CD4-positive, alpha-beta T cell treated with Interleukin-10 for 1 hour (primary cell): Measurements from ENCODE around the gene FOXS1.

Experiments used
- DNase-seq: peaks from one replicate; pipeline ENCODE4 v3.0.0-alpha.2; 2020

The FOXS1 gene

DNA sequence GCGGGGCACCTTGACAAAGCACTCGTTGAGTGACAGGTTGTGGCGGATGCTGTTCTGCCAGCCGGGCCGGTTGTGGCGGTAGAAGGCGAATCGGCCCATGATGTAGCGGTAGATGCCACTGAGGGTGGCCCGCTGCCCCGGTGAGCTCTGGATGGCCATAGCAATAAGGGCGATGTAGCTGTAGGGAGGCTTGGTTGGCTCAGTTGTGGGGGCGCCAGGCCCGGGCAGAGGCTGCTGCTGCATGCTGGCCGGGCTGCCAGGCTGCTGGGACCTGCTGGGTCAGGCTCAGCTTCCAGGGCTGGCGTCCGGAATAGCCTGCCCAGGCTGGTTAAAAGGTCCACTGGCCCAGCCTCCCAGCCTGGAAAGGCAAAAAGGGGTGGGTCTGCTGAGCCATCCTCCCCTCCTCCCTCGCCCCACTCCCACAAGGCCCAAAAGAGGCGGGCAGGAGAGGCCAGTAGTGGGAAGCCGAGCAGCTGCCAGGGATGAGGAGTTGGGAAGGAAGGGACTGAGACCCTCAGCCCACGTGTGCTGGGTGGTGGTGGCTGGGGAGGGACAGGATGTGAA, at the start of gene FOXS1:
TSS of gene FOXS1 (minus strand) at position 305 of the 564 bp plus-strand sequence. CDS start at position 243, 62 bp downstream.
- DNase-seq, result no peak

DNA sequence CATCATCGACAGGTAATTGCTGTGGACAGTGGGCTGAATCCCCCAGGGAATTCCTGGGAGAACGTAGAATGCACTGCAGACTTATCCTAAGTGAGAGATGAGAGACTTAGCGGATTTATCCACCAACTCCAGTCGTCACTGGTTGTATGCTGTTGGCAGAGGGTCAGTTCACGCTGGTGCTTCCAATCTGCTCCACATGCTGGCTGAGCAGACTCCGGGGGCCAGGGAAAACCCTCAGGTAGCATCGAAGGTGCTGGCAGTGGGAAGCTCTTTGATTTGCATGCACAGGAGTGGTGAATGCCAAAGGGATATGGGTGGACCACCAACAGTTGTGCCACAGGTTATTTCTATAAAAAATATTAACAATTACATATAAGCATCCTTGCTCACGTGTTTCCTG, 45.2 kb upstream of the FOXS1 start:
- DNase-seq, result no peak

DNA sequence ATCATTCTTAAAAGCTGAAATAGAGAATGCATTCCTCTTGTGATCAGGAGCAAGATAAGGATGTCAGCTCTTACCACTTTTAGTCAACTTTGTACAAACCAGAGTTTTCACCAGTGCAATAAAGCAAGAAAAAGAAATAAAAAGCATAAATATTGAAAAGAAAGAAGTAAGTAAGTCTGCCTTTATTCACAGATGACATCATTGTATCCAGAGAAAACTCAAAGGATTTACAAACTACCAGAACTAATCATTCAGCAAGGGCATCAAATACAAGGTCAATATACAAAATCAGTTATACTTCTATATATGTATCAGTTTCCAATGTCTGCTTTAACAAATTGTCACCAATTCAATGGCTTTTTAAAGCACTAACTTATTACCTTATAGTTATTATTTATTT, 38.4 kb upstream of the FOXS1 start:
- no peak for DNase-seq

DNA sequence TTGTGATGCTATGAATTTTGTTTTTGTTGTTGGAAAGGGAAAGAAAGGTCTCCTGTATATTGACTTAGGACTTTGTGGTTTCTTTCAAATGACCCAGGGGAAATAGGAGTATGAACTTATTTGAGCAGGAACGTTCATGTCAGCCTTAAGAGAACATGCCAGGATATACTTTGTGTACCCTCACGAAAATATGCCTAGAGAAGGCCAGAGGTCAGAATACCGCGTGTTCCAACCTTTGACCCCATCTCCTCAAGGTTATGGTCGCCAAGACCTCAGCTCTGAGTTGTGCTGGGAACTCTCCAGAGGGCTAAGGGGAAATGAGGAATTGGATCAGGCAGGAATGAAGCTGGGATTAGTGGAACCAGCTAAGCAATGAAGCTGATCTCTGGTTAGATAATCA, 36.5 kb upstream of the FOXS1 start:
- no peak for DNase-seq

DNA sequence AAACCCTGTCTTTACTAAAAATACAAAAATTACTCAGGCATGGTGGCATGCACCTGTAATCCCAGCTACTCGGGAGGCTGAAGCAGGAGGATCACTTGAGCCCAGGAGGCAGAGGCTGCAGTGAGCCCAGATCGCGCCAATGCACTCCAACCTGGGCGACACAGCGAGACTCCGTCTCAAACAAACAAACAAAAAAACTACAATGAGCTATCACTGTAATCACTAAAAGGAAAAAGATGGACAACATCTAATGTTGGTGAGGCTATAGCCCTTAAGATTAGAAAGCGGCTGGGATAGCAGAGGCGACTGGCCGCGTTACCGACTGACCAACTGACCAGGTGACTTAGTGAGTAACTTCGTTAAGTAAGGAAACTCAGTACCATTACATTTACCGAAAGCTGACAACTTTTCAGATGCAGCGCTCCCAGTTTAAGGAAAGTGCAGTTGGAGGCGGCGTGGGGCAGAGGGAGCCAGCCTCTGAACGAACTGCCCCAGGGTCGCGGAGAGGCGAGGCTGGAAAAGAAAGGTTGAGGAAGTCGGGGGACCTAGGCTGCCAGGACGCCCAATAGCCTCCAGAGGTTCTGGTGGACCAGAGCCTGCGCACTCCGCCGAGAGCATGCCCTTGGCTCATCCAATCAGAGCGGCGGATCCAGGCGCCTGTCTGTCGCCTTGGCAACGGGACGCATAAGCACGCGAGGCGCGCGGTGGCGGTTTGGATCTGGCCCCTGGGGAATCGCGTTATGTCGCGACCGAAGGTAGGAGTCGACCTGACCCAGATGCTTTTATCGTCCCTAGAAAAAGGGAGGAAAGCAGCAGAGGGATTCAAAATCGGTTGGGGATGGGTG, 34.0 kb upstream of the FOXS1 start:
- DNase-seq, result peak; percentile 84

DNA sequence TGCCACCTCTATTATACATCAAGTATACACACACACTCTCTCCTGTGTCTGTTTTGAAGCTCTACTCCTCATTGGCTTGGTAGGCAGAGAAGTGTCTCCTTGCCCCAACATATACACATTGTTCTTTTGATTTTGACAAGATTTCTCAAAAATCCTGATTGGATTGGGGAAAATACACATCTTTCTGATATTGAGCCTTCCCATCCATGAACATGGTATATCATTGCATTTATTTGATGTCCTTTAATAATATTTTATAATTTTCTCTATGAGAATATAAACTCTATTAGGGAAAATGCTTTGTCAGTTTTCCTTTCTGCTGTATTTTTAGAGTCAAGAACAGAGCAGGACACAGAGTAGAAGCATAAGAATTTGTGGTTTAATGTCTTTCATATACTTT, 32.3 kb upstream of the FOXS1 start:
- no peak for DNase-seq

DNA sequence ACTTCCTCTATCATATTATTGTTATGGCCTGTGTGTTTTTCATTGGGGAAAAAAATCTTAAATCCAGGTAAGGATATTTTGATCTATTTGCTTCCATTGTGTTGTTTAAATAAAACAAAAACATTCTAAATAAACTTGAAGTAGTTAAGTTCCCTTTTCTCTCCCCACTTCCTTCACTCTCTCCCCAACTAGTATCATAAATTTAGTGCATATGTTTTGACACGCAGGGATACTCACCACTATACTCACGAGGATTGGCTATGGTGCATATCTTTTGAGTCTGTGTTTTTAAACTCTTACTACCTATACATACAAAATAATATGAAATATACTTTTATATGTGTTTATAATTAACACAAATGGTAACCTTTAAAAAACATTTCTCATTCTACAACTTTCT, 30.3 kb upstream of the FOXS1 start:
- DNase-seq, result no peak

DNA sequence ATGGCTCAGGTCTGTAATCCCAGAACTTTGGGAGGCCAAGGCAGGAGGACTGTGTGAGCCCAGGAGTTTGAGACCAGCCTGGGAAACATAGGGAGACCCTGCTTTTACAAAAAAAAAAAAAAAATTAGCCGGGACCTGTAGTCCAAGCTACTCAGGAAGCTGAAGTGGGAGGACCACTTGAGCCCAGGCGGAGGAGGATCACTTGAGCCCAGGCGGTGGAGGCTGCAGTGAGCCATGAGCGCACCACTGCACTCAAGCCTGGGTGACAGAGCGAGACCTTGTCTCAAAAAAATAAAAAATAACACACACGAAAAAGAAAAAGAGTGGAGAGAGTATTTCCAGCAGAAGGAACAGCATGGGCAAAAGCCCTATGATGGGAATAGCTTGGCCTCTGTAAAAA, 27.0 kb upstream of the FOXS1 start:
- DNase-seq, result no peak

DNA sequence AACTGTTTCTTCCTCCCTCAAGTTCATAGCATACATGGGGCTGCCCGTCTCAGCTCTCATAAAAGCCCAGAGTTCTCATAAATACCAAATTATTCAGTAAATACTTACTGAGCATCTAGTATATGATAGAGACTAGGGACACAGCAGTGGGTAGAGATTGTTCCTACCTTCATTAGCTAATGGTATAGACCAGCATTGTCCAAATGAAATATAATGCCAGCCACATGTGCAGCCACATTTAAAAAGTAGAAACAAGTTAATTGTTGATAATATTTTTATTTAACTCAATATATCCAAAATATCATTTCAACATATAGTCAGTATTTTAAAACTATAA, 26.2 kb upstream of the FOXS1 start:
- DNase-seq, result no peak

DNA sequence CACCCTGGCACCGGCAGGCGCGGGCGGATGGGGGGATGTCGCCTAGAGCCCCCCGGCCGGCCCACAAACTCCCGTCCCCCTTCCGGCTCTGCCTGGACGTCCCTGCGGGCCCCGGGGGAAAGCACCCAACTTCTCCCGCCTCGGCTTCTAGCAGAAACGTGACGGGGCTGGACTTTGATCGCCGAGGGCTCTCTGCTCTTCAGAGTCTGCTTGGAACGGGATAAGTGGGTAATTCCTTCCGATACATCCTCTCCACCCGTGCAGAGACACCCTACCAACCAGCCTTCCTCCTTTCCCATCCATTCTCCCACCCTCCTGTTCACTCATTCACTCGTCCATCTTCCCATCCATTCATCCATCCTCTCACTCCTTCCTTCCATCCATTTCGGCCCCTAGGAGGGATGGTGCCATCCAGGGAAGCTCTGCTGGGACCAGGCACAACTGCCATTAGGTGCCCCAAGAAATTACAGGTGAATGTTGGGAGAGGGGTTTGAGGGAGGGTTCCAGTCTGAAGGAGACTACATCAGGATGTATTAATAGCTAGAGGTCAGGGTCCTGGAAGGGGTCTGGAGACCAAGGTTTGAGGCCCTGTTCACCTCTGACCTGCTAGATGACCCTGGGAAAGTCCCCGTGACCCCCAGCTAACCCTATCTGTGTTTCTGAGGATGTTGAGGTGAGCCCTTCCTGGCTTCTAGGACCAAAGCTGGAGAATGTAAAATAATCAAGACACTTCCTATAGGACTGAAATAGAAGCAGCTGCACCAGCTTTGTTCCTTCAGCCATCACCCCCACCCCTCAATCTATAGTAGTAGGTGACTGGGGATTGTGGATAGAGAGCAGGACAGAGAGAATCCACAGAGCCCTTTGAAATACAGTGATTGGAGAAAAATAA, 25.6 kb upstream of the FOXS1 start:
- no peak for DNase-seq

DNA sequence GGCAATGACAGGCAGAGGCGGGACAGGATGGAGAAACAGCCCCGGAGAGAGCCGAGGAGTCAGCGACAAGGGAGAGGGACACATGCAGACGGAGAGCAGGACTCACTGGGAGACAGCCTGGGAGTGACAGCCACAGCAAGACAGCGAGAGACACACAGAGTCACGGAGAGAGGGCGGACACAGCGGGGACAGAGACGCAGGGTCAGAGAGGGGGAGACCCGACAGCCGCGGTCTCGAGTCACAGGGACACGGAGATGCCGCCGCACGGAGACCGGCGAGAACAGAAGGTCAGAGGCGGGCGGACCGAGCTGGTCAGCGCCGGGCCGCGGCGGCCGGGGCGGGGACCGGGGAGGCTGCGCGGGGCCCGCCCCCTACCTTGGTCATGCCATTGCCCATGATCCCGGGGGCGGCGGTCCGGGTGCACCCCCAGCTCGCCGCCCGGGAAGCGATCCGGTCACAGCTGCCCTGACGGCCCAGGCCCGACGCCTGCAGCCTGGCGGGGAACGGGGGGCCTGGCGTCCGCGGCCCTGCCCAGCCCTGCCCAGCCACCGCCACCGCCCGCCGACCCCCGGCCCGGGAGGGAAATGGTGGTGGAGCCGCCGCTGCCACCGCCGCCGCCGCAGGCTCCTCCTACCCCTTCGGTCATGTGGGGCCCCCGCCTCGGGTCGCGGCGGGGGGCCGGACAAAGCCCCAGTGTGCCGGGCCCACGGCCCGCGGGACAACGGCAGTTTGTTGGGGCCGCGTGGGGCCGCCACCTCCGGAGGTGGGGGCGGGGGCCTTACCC, 24.7 kb upstream of the FOXS1 start, which contains the start of the genes DUSP15 and TTLL9:
TSS of gene DUSP15 (minus strand) at position 586 of the 784 bp plus-strand sequence. CDS start at position 396, 190 bp downstream.
TSS of gene TTLL9 (plus strand) at position 693 of the 784 bp plus-strand sequence. CDS start 493 bp downstream, outside the sequence.
- DNase-seq, result no peak

DNA sequence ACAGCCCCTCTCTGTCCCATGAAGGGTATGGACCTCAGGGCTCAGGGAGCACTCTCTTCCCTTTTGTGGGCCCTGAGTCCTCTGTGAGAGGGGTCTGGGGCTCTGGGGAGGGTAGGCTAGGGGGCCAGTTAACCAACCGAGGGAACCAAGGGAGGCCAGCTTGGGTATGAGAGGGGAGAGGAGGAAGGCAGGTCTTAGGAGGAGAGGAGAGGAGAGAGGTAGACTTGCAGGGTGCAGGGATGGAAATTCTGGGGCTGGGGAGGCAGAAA, 24.2 kb upstream of the FOXS1 start:
- no peak for DNase-seq

DNA sequence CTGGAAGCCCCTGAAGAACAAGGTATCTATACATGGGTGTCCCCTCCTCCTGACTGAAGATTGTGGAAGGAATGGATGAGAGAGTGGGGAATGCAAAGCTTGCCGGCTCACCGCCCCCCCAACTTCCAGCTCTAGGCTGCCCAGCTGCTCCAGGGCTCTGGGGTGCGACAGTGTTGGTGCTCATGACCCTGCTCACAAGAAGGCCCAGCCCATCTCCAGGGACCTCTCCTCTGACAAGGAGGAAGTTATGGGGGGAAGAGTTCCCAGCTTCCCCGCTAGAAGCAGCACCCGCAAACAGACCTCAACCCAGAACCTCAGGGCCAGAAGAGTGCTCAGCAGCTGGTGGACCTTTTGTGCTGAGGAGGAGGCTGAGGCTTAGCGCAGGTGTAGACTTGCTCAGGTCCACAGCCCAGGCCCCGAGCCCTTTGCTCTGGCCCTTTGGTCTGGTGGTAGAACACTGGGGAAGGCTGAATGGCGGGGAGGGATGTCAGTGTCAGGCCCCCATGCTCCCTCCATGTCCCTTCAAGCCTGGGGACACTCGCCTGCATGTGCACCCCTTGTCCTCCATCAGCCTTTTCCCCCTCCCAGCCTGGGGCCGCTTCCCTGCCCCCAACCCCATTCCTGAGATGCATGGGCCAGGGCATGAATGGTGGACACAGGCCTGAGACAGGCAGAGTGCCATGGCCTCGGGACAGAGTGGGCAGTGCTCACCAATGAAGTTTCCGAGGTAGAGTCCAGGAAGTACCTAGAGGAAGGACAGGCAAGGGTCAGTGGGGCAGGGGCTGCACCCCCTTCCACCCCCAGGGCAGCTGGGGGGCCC, 23.7 kb upstream of the FOXS1 start:
- no peak for DNase-seq

DNA sequence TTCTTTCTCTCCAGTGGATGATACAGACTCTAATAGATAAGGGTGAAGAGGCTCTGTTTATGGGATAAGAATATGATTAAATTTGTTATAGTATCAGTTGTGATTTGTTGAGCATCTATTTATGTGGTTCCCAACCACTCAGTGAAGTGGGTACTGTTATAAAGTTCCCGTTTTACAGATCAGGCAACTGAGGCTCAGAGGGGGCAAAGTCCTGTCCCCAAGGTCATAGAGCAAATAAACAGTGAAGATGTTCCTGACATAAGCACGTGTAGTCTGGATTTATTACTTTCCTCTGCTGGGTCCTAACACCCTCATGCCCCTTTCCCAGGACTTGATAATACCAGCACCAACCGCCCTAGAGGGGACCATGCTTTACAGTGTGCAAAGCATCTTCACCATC, 20.8 kb upstream of the FOXS1 start:
- DNase-seq, result no peak

DNA sequence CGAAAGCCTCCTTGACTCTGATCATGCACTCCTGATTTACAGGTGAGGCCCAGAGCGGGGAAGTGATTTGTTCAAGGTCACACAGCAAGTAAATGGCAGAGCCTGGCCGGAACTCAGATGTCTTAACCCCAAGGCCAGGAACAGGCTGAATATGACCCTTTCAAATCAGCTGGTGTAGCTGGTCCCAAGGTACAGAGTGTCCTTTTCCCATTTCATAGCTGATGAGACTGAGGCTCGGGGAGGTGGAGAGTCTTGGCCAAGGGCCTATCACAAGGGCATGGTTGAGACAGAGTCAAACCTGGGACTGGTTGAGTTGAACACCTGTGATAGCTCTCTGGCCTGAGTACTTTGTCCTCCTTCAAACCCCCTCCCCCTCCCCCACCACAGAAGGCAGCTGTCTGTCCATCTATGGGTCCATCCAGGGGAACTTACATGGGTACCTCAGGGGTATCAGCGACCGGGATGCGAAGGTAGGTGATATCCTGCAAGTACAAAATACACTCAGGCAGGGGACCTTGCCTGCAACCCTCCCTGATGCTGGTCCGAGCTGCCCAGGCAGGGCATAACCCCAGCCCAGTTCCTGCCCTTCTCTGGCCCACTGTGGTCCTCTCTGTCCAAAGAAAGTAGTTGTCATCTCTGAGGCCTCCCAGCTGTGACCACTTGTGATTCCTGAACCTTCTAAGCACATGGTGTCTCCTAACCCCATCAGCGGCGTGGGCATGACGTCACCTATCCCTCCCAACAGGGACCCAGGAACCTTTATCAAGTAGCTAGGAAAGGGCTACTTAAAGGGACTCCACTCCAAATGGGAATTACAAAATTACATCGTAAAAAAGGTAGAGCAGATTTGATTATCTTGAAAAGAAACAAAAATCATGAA, 19.4 kb upstream of the FOXS1 start:
- no peak for DNase-seq

DNA sequence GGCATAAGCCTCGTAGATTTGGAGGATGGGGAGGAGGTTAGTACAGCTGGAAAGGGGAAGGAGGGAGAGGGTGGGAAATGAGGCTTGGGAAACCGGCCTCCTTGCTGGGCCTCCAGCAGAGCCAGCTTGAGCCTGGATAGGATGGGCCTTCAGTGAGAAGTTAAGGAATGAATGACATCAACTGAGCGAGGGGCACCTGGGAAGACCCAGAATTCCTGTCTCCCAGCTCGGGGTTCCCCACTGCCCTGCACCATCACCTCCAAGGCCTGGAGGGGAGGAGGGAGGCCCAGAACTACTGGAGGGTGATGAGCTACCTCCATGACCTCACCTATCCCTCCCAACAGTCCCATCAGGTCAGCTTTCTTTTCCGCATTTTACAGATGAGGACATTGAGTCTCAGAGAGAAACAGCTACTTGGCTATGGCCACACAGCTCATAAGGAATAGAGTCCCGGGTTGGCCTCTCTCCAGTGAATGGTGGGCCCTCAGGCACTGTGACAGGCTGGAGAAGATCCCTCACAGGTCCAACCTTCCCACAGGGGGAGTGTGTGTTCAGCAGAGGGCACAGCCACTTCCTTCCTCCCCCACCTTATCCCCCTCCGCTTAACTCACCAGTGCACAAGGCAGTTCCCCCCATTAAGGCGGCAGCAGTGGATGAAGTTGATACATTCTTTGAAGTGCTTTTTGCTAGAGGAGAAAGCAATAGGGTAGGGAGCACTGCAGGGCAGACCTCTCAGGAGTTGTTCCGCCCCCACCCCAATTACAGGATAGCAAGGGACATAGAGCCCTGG, 18.1 kb upstream of the FOXS1 start:
- DNase-seq, result no peak

DNA sequence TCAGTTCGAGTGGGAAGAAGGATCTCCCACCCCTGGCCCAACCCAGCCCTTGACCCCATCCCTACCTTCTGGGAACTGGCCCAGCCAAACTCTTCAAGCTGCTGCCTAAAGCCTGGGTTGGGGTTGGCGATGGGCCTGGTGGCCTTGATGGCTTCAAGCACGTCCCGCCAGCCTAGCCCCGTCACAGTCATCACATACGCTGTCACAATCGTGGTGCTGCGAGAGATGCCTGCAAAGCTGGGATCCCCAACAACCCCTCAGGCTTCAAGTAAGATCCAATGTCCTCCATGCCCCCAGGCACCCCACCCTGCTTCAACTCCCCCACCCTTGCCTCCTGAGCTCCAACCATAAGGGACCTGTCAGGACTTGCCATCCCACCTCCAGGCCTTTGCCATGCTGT, 17.1 kb upstream of the FOXS1 start:
- DNase-seq, result no peak

DNA sequence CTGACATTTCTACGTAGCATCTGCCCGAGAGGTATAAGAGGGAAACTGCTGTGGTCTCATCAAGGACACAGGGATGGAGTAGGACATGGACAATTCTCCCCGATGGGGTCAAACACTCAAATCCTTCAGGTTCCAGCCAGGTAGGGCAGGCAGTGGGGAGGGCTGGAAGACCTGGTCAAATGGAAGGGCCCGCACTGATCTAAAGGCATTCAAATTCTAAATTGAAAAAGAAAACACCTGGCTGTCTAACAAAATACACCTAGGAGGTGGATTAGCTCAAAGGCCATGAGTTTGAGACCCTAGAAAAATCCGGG, 16.7 kb upstream of the FOXS1 start:
- DNase-seq, result no peak

DNA sequence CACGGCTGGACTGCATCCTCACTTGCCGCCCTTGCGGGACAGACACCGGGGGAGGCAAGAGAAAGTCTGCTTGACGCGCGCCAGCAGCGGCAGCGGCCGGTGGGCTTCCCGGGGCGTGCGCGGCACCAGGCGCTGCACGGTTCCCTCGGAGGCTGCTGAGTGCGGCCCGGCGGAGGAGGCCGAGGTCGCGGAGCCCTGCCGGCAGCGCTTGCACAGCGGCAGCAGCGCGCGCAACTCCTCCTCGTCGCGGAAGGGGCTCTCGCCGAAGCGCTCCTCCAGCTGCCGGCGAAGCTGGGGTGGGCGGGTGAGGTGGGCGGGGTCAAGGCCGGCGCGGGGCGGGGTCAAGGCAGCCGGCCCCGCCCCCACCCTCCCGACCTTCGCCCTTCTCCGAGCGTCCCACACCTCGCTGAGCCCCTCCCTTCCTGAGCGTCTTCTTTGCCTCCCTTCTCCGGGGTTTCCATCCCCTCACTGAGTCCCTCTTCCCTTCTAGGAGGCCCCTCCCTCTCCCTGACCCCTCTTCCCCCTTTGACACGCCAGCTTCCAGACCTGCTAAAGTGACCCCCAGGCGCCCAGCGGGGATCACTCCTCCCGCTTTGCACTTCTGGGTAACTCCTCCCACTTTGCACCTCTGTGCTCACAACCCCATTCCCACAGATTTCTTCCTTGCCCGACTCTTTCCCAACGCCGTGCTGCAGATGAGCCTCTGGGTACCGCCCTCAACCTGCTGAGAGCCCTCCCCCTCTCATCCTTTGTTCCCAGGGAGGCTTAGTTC, 16.2 kb upstream of the FOXS1 start:
- peak; percentile 76 for DNase-seq

DNA sequence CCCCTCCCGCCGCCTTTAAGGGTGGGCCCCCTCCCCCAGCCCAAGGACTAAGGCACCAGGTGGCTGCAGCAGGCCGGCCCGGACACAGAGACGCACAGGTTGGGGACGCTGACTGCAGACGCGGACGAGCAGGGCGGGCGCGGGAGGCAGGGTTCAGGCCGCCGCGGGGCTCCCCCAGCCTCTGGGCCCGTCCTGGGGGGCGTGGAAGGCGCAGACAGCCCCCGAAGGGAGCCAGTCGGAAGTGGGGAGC, 15.7 kb upstream of the FOXS1 start:
- DNase-seq, result no peak
